ENCODE results near the gene CAMP. TPM values are rescaled to one million over a fixed set of nuclear protein-coding genes. Genes with fewer than 3 reads are reported as not detected.

Gene CAMP
- total RNA-seq, 1 experiment from 2014 or later, result not detected

DNA sequence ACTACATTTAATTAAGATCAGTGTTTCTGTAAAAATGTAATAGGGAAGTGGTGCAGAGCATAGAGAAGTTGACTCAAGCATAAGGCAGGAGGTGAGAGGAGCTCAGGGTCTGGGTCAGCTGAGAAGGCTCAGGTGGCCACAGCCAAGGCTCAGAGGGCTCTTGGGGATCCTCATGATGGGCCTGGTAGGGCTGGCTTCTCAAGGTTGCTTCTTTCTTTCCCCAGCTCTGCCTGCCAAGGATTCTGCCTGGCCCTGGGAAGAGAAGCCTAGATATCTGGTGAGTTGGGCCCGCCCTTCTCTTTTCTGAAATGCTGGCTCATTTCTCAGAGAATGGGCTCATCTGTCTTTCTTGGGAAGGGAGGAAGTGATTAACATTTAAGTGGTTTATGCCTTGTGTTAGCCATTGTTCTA lies 24.1 kb downstream of the CAMP start:
- no peaks in the 10 kb centered on the region; the same call in 1 of the 2 replicates for H4K20me1 ChIP-seq (ENCODE audit: low read length)
- intact Hi-C loops (cut with micrococcal nuclease), result no loop called here
- peaks cover 29% of the 10 kb centered on the region for H3K79me2 ChIP-seq (ENCODE audit: low read length)
- peaks cover 5% of the 10 kb centered on the region; the same call in 1 of the 2 replicates for H3K4me1 ChIP-seq (ENCODE audit: insufficient read depth, low read length)
- TF ChIP-seq, protein P1, sequence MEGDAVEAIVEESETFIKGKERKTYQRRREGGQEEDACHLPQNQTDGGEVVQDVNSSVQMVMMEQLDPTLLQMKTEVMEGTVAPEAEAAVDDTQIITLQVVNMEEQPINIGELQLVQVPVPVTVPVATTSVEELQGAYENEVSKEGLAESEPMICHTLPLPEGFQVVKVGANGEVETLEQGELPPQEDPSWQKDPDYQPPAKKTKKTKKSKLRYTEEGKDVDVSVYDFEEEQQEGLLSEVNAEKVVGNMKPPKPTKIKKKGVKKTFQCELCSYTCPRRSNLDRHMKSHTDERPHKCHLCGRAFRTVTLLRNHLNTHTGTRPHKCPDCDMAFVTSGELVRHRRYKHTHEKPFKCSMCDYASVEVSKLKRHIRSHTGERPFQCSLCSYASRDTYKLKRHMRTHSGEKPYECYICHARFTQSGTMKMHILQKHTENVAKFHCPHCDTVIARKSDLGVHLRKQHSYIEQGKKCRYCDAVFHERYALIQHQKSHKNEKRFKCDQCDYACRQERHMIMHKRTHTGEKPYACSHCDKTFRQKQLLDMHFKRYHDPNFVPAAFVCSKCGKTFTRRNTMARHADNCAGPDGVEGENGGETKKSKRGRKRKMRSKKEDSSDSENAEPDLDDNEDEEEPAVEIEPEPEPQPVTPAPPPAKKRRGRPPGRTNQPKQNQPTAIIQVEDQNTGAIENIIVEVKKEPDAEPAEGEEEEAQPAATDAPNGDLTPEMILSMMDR (conservative IDR thresholded peaks at IDR 0.05; ENCODE audit: low read depth, low read length), result no peak
- TF ChIP-seq EZH2 (IDR thresholded peaks at IDR 0.05; ENCODE audit: low read length, unreplicated experiment), result no peak
- TF ChIP-seq EZH2phosphoT487 (IDR thresholded peaks at IDR 0.05; ENCODE audit: borderline replicate concordance, low read length), result no peak
- H3K27me3 ChIP-seq (ENCODE audit: low read length), result no peaks in the 10 kb centered on the region
- H2AFZ ChIP-seq (ENCODE audit: low read length), result no peak overlapping the region
- H3K4me3 ChIP-seq (ENCODE audit: low read length), result no peak overlapping the region
- H3K9me3 ChIP-seq (ENCODE audit: low read length), result no peaks in the 10 kb centered on the region
- ChIA-PET CTCF (no interaction called here), POLR2A (ENCODE audit: unreplicated experiment) (no interaction called here)
- DNase-seq (no peak), ATAC-seq (peak; percentile 89)
- peaks cover 11% of the 10 kb centered on the region; the same call in 1 of the 2 replicates for H3K36me3 ChIP-seq (ENCODE audit: low read depth, low read length)
- H3K9ac ChIP-seq (ENCODE audit: low read length), result no peak overlapping the region
- H3F3A ChIP-seq (ENCODE audit: low read length, unreplicated experiment), result no peaks in the 10 kb centered on the region
- no TSS peak for BruUV-seq (replicated peaks)
- H3K9me2 ChIP-seq (replicated peaks; ENCODE audit: low read length), result no peaks in the 10 kb centered on the region
- H3K27ac ChIP-seq (ENCODE audit: low read length), result peak overlapping the region; percentile 13; the same call in 1 of the 2 replicates
- no peak overlapping the region for H3K4me2 ChIP-seq (ENCODE audit: low read length)

DNA sequence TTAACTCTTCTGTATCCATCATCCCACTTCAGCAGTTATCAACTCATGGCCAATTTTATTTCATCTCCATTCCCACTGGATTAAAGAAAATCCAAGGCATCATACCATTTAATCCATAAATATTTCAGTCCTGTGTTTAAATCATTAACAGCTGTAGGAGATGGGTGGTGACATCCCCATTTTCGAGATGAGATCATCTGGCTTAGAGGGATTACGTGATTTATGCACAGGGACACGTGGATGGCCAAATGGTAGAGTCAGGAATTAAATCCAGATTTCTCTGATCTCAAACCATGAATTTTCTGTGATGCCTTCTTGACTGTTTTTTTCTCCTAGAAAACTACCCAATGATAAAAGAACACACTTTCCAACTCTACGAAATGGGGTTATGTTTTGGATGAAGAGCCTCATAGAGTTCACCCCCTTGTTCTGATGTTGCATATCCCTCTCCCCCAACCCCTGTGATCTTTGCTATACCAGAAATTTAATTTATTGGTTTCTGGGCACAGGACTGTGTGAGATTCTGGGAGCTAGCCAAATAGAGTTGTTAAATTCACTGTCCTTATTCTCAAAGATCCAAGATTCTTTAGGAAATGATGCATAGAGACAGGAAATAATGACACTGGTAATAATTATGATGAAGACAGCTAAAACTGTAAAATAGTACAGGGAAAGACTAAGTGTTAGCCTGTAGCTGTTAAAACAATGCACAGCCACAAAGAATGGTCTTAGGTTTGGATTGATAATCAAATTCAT lies 25.0 kb downstream of the CAMP start:
- no peak overlapping the region for H3K4me2 ChIP-seq (ENCODE audit: low read length)
- intact Hi-C loops (cut with micrococcal nuclease), result no loop called here
- DNase-seq (no peak), ATAC-seq (no peak)
- BruUV-seq (replicated peaks), result TSS peak; percentile 16
- no peaks in the 10 kb centered on the region for H3K27me3 ChIP-seq (ENCODE audit: low read length)
- no peaks in the 10 kb centered on the region for H3K9me2 ChIP-seq (replicated peaks; ENCODE audit: low read length)
- H3K4me3 ChIP-seq (ENCODE audit: low read length), result no peak overlapping the region
- peaks cover 22% of the 10 kb centered on the region for H3K79me2 ChIP-seq (ENCODE audit: low read length)
- no peaks in the 10 kb centered on the region; the same call in 1 of the 2 replicates for H4K20me1 ChIP-seq (ENCODE audit: low read length)
- no peak for TF ChIP-seq EZH2 (IDR thresholded peaks at IDR 0.05; ENCODE audit: low read length, unreplicated experiment)
- TF ChIP-seq, protein P1 (conservative IDR thresholded peaks at IDR 0.05; ENCODE audit: low read depth, low read length), result no peak
- no peak overlapping the region for H3K9ac ChIP-seq (ENCODE audit: low read length)
- H3K36me3 ChIP-seq (ENCODE audit: low read depth, low read length), result peaks cover 17% of the 10 kb centered on the region
- no peaks in the 10 kb centered on the region for H3F3A ChIP-seq (ENCODE audit: low read length, unreplicated experiment)
- H3K9me3 ChIP-seq (ENCODE audit: low read length), result no peaks in the 10 kb centered on the region
- H2AFZ ChIP-seq (ENCODE audit: low read length), result no peak overlapping the region
- peaks cover 5% of the 10 kb centered on the region; the same call in 1 of the 2 replicates for H3K4me1 ChIP-seq (ENCODE audit: insufficient read depth, low read length)
- CTCF ChIA-PET, result interaction anchor here (1.0 kb wide), 1 partner anchor 188 kb away, joined by 3 read pairs; no protein-coding TSS in a partner anchor
- POLR2A ChIA-PET (ENCODE audit: unreplicated experiment), result no interaction called here
- H3K27ac ChIP-seq (ENCODE audit: low read length), result no peak overlapping the region

DNA sequence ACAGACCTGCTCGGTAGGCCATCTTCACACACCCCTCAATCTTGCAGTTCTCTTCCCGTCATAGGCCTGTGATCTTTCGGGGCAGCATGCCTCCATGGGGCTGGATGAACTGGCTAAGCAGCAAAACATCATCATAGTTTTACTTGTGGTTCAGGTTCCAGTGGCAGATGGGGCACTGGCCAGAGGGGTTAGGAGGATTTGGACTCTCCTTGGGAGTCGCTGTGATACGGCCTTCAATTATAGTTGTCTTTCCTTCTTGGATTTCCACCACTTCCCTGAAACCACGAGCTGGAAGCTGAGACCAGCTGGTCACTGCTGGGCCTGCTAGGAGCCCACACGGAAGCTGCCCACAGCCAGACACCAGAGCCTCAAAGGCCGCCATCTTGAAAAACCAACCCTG lies 33.3 kb downstream of the CAMP start:
- Histone ChIP-seq H2AFZ (ENCODE audit: low read length) (no peak overlapping the region), H3K27me3 (ENCODE audit: low read length) (no peaks in the 10 kb centered on the region), H4K20me1 (ENCODE audit: low read length) (no peaks in the 10 kb centered on the region), H3K9me2 (replicated peaks; ENCODE audit: low read length) (no peaks in the 10 kb centered on the region), H3K9ac (ENCODE audit: low read length) (no peak overlapping the region), H3K79me2 (ENCODE audit: low read length) (peaks cover 8% of the 10 kb centered on the region; the same call in 1 of the 2 replicates), H3K9me3 (ENCODE audit: low read length) (no peaks in the 10 kb centered on the region), H3K4me1 (ENCODE audit: insufficient read depth, low read length) (no peaks in the 10 kb centered on the region), H3K4me2 (ENCODE audit: low read length) (no peak overlapping the region), H3K4me3 (ENCODE audit: low read length) (no peak overlapping the region), H3K27ac (ENCODE audit: low read length) (no peak overlapping the region), H3F3A (ENCODE audit: low read length, unreplicated experiment) (no peaks in the 10 kb centered on the region), H3K36me3 (ENCODE audit: low read depth, low read length) (peaks cover 28% of the 10 kb centered on the region)
- ATAC-seq (no peak), DNase-seq (no peak)
- ChIA-PET POLR2A (ENCODE audit: unreplicated experiment) (no interaction called here), CTCF (no interaction called here)
- TF ChIP-seq EZH2 (IDR thresholded peaks at IDR 0.05; ENCODE audit: low read length, unreplicated experiment), result no peak
- TF ChIP-seq EZH2phosphoT487 (IDR thresholded peaks at IDR 0.05; ENCODE audit: borderline replicate concordance, low read length), result no peak
- TF ChIP-seq, protein P1 (conservative IDR thresholded peaks at IDR 0.05; ENCODE audit: low read depth, low read length), result no peak
- intact Hi-C loops (cut with micrococcal nuclease), result no loop called here
- no TSS peak for BruUV-seq (replicated peaks)

All from PC-3 (cell line).